ENCODE measurements around the gene HSPB1. TPM values are rescaled to one million over a fixed set of nuclear protein-coding genes. Genes with fewer than 3 reads are reported as not detected.

Gene HSPB1
- total and polyA plus RNA-seq, 2 of the 13 experiments (the other 11 are each of a cell fraction or from before 2014, with no cell fraction given), result 21.0 to 38.6 TPM

GRCh38 chr7:76259124-76260093 is 43.1 kb upstream of the HSPB1 start (continued):
- TF ChIP-seq, protein P1, sequence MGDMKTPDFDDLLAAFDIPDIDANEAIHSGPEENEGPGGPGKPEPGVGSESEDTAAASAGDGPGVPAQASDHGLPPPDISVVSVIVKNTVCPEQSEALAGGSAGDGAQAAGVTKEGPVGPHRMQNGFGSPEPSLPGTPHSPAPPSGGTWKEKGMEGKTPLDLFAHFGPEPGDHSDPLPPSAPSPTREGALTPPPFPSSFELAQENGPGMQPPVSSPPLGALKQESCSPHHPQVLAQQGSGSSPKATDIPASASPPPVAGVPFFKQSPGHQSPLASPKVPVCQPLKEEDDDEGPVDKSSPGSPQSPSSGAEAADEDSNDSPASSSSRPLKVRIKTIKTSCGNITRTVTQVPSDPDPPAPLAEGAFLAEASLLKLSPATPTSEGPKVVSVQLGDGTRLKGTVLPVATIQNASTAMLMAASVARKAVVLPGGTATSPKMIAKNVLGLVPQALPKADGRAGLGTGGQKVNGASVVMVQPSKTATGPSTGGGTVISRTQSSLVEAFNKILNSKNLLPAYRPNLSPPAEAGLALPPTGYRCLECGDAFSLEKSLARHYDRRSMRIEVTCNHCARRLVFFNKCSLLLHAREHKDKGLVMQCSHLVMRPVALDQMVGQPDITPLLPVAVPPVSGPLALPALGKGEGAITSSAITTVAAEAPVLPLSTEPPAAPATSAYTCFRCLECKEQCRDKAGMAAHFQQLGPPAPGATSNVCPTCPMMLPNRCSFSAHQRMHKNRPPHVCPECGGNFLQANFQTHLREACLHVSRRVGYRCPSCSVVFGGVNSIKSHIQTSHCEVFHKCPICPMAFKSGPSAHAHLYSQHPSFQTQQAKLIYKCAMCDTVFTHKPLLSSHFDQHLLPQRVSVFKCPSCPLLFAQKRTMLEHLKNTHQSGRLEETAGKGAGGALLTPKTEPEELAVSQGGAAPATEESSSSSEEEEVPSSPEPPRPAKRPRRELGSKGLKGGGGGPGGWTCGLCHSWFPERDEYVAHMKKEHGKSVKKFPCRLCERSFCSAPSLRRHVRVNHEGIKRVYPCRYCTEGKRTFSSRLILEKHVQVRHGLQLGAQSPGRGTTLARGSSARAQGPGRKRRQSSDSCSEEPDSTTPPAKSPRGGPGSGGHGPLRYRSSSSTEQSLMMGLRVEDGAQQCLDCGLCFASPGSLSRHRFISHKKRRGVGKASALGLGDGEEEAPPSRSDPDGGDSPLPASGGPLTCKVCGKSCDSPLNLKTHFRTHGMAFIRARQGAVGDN (CRISPR knock-in tag; IDR thresholded peaks at IDR 0.05), result peak; percentile 73
- peak; percentile 51 for TF ChIP-seq TEAD3 (CRISPR knock-in tag; optimal IDR thresholded peaks at IDR 0.05; ENCODE audit: borderline replicate concordance)
- TF ChIP-seq, protein P2, sequence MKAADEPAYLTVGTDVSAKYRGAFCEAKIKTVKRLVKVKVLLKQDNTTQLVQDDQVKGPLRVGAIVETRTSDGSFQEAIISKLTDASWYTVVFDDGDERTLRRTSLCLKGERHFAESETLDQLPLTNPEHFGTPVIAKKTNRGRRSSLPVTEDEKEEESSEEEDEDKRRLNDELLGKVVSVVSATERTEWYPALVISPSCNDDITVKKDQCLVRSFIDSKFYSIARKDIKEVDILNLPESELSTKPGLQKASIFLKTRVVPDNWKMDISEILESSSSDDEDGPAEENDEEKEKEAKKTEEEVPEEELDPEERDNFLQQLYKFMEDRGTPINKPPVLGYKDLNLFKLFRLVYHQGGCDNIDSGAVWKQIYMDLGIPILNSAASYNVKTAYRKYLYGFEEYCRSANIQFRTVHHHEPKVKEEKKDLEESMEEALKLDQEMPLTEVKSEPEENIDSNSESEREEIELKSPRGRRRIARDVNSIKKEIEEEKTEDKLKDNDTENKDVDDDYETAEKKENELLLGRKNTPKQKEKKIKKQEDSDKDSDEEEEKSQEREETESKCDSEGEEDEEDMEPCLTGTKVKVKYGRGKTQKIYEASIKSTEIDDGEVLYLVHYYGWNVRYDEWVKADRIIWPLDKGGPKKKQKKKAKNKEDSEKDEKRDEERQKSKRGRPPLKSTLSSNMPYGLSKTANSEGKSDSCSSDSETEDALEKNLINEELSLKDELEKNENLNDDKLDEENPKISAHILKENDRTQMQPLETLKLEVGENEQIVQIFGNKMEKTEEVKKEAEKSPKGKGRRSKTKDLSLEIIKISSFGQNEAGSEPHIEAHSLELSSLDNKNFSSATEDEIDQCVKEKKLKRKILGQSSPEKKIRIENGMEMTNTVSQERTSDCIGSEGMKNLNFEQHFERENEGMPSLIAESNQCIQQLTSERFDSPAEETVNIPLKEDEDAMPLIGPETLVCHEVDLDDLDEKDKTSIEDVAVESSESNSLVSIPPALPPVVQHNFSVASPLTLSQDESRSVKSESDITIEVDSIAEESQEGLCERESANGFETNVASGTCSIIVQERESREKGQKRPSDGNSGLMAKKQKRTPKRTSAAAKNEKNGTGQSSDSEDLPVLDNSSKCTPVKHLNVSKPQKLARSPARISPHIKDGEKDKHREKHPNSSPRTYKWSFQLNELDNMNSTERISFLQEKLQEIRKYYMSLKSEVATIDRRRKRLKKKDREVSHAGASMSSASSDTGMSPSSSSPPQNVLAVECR (CRISPR knock-in tag; IDR thresholded peaks at IDR 0.05; ENCODE audit: borderline replicate concordance), result no peak
- no peak for TF ChIP-seq ARNTL (CRISPR knock-in tag; IDR thresholded peaks at IDR 0.05)
- TF ChIP-seq, protein P3, sequence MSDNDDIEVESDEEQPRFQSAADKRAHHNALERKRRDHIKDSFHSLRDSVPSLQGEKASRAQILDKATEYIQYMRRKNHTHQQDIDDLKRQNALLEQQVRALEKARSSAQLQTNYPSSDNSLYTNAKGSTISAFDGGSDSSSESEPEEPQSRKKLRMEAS (IDR thresholded peaks at IDR 0.05), result 0 out of 2 replicates have a peak, but pooled peaks have one; percentile 19
- peak; percentile 37; the same call in 1 of the 2 replicates for TF ChIP-seq TBX2 (CRISPR knock-in tag; IDR thresholded peaks at IDR 0.05; ENCODE audit: borderline replicate concordance)
- TF ChIP-seq ZBTB4 (CRISPR knock-in tag; IDR thresholded peaks at IDR 0.05; ENCODE audit: borderline replicate concordance), result no peak
- TF ChIP-seq ZNF256 (CRISPR knock-in tag; conservative IDR thresholded peaks at IDR 0.05), result no peak
- no peak for TF ChIP-seq NFAT5 (CRISPR knock-in tag; IDR thresholded peaks at IDR 0.05)

Measured in HepG2 (cell line).